ENCODE data around the gene MT1G. TPM values are rescaled to one million over a fixed set of nuclear protein-coding genes. Genes with fewer than 3 reads are reported as not detected.

MT1G gene
- total RNA-seq, 1 donor from 2014 or later, result 23.7 TPM

DNA sequence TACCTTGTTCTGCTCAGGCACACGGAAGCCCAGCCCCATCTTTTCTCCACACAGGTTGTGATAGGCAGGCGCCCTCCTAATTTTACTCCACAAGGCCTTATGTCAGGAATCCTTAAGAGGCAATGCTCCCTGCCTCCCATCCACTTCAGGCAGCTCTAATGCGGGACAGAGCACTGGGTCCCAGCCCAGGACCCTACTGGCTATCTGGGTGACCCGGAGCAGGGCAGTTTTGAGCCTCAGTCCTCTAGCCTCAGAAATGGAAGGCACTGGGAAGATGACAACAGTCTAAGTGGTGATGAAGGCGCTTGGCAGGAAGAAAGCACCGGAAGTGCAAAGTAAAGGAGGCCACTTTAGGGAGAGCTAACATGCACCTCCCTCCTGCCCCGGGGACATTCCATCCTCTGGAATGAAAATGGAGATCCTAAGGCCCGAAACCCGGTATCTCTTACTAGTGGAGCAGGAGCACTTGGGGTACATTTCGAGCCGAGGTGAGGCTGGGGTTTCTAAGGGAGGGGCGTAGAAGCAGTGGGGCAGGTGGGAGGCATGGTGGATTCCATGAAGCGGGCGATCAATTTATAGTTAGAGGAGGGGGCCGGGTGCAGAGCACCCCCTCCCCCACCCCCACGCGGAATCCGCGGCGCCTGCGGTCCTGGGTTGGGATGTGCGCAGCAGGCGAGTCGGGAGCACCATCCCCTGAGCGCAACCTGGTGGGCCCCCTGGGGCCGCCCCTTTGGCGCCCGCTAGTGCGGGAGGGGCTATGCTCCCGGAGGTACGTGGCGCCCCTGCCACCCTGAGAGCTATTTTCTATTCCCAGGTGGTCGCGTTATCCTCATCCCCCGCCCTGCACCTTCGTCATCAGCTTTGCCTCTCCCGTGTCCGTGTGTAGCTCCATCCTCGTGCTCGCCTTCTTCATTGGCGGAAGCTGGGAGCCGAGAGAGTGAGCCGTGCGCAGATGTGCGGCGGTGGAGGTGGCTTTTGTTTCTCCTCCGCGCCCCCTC, 5.2 kb downstream of the MT1G start:
- H3K27ac ChIP-seq, result no peak overlapping the region
- intact Hi-C loops (cut with DNase I), result no loop called here
- peaks cover 41% of the 10 kb centered on the region for H3K27me3 ChIP-seq
- no peak for DNase-seq
- H3K4me3 ChIP-seq, result peak overlapping the region; percentile 21
- TF ChIP-seq, protein P1, sequence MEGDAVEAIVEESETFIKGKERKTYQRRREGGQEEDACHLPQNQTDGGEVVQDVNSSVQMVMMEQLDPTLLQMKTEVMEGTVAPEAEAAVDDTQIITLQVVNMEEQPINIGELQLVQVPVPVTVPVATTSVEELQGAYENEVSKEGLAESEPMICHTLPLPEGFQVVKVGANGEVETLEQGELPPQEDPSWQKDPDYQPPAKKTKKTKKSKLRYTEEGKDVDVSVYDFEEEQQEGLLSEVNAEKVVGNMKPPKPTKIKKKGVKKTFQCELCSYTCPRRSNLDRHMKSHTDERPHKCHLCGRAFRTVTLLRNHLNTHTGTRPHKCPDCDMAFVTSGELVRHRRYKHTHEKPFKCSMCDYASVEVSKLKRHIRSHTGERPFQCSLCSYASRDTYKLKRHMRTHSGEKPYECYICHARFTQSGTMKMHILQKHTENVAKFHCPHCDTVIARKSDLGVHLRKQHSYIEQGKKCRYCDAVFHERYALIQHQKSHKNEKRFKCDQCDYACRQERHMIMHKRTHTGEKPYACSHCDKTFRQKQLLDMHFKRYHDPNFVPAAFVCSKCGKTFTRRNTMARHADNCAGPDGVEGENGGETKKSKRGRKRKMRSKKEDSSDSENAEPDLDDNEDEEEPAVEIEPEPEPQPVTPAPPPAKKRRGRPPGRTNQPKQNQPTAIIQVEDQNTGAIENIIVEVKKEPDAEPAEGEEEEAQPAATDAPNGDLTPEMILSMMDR (IDR thresholded peaks at IDR 0.05), result no peak
- no peaks in the 10 kb centered on the region for H3K36me3 ChIP-seq
- H3K4me1 ChIP-seq, result peaks cover 9% of the 10 kb centered on the region
- H3K9me3 ChIP-seq, result no peaks in the 10 kb centered on the region
- no peak for ATAC-seq

DNA sequence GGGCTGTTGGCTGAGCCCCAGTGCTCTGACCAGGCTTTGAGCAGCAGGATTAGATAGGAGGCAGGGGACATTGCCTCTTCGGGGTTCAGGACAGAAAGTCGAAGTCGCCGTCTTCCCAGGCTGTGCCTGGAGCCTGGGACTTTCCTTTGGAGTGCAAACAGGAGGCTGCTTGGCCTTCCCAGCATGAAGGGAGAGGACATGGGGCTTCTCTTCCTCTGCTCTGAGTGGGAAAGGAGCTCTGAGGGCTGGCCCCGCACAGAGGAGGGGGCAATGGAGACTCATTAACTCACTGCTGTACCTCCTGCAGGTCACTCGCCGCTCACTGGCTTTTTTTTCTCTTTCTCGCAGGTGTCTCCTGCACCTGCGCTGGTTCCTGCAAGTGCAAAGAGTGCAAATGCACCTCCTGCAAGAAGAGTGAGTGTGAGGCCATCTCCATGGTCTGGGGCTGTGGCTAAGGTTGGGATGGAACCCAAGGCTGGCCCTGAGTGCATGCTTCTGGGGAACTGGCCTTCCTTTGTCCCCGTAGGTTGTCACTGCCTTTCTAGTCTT, 9.5 kb downstream of the MT1G start:
- TF ChIP-seq, protein P1 (IDR thresholded peaks at IDR 0.05), result no peak
- H3K36me3 ChIP-seq, result no peaks in the 10 kb centered on the region
- H3K4me3 ChIP-seq, result peak overlapping the region; percentile 59
- H3K4me1 ChIP-seq, result peaks cover 9% of the 10 kb centered on the region
- peaks cover 8% of the 10 kb centered on the region for H3K27me3 ChIP-seq
- peak overlapping the region; percentile 71 for H3K27ac ChIP-seq
- H3K9me3 ChIP-seq, result no peaks in the 10 kb centered on the region
- intact Hi-C loops (cut with DNase I), result no loop called here
- ATAC-seq, result no peak
- DNase-seq, result no peak

DNA sequence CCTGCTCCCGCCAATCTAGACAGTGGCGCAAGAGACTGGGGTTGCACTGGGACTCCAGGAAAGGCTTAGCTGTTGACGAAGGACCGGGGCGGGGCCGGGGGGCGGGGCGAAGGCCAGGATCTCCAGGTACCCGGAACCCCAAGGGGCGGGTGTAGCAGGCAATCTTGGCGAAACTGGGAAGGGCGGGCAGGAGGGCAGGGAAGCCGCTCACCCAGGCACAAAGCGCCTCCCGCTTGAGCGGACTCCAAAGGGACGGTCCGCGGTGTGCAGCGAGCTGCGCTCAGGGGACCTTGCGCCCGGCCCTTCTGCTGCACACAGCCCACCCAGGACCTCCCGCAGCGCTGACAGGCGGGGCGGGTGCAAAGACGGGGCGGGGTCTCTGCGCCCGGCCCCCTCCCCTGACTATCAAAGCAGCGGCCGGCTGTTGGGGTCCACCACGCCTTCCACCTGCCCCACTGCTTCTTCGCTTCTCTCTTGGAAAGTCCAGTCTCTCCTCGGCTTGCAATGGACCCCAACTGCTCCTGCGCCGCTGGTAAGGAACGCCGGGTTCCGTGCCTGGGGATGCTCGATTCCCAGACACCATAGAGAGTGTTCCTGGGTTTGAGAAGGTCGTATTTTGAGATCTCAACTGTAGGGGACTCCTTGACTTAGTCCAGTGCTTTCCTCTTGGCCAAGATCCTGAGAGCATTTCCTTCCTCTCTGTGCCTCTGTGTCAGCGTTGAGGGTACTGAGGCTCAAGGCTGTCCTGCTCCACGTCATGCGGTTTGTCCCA, 10.1 kb downstream of the MT1G start, which contains the start of gene MT1F:
Gene MT1F (plus strand): TSS at position 405 of the 772 bp plus-strand sequence. CDS start 100 bp downstream, at position 505.
- Histone ChIP-seq H3K4me3 (peak within 1 kb of the TSS; percentile 59), H3K27me3 (peaks cover 1% of the 10 kb centered on the region), H3K9me3 (no peaks in the 10 kb centered on the region), H3K4me1 (peaks cover 9% of the 10 kb centered on the region), H3K27ac (peak within 1 kb of the TSS; percentile 71), H3K36me3 (no peaks in the 10 kb centered on the region)
- ATAC-seq, result peak; percentile 96
- intact Hi-C loops (cut with DNase I), result no loop called here
- TF ChIP-seq, protein P1 (IDR thresholded peaks at IDR 0.05), result peak; percentile 9
- peak; percentile 96 for DNase-seq

DNA sequence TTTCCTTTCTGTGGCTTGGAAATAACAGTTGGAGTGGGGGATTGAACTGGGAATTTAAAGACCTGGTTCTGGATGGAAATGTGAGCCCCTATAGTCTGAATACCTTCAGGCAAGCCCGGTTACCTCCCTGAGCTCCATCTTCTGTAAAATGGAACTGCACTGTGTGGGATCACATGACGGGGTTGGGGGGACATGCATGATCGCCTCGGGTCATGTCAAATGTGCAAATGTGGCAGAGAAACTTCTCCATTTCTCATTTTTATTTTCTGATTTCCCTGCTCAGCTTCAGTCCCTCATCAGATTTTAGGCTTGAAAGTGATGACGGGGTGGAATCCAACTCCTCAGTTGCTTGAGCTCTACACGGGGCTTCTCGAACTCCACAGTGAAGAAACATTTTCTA, 14.6 kb downstream of the MT1G start:
- no peak for ATAC-seq
- DNase-seq, result no peak
- H3K36me3 ChIP-seq, result no peaks in the 10 kb centered on the region
- intact Hi-C loops (cut with DNase I), result no loop called here
- H3K4me1 ChIP-seq, result peaks cover 5% of the 10 kb centered on the region
- no peaks in the 10 kb centered on the region for H3K9me3 ChIP-seq
- TF ChIP-seq, protein P1 (IDR thresholded peaks at IDR 0.05), result no peak
- H3K4me3 ChIP-seq, result no peak overlapping the region
- H3K27me3 ChIP-seq, result peaks cover 10% of the 10 kb centered on the region
- H3K27ac ChIP-seq, result no peak overlapping the region

DNA sequence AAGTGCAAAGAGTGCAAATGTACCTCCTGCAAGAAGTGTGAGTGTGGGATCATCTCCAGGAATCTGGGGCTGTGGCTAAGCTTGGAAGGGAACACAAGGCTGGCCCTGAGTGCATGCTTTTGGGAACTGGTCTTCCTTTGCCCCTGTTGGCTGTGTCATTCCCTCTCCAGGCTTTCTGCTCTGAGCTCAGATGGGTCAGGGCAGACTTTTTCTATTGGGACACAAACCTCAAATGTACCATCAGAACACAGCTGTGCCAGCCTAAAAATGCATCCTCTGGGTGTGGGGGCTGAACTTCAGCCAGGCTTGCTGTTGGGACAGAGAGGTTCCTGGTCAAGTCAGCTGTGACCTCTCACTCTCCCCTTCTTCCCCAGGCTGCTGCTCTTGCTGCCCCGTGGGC, 15.3 kb downstream of the MT1G start:
- ATAC-seq (no peak), DNase-seq (no peak)
- intact Hi-C loops (cut with DNase I), result no loop called here
- H3K4me3 ChIP-seq, result no peak overlapping the region
- no peak overlapping the region for H3K27ac ChIP-seq
- peaks cover 16% of the 10 kb centered on the region for H3K27me3 ChIP-seq
- no peaks in the 10 kb centered on the region for H3K4me1 ChIP-seq
- TF ChIP-seq, protein P1 (IDR thresholded peaks at IDR 0.05), result no peak
- no peaks in the 10 kb centered on the region for H3K9me3 ChIP-seq
- H3K36me3 ChIP-seq, result no peaks in the 10 kb centered on the region

Data from upper lobe of right lung (tissue), 1 donor.